A375 (cell line): Measurements from ENCODE around the gene TTLL11. TPM values are rescaled to one million over a fixed set of nuclear protein-coding genes. Genes with fewer than 3 reads are reported as not detected.

Experiments used
- small RNA-seq: library from RNA; depleted of rRNA; stranded (forward); fragments of <200 nt; gene quantifications from one replicate; pipeline ENCODE3, GENCODE V24; 2014
- total RNA-seq: library from RNA; depleted of rRNA; stranded (reverse); fragments of >200 nt; shearing (Covaris generic); gene quantifications from 2 replicates; pipeline ENCODE4 v1.2.3, GENCODE V29; 2014; rRNA removed

Gene TTLL11
- 2.9 and 5.2 TPM in 2 replicates for total RNA-seq

GRCh38 chr9:122092611-122093506, at the start of gene TTLL11:
TTLL11 (minus strand) TSS chr9:122093308; CDS start chr9:122093148, 160 bp downstream.

Small RNA genes within 50 kb of the gene (small RNA-seq; reads per million reads assigned to genes)
- gene MIR4478, result not detected

Other genes starting within 250 kb of the TTLL11 start
- 49.2 and 52.2 TPM in 2 replicates for gene NDUFA8, start 66.5 kb upstream of the TTLL11 start, total RNA-seq
- not detected in 2 replicates for gene MORN5, start 66.6 kb upstream of the TTLL11 start, total RNA-seq
- 0.72 and 1.7 TPM in 2 replicates for gene LHX6, start 135.6 kb upstream of the TTLL11 start, total RNA-seq
- 8.7 and 11.7 TPM in 2 replicates for gene RBM18, start 171.5 kb upstream of the TTLL11 start, total RNA-seq
- gene MRRF, start 171.6 kb upstream of the TTLL11 start, total RNA-seq, result 38.7 and 43.7 TPM in 2 replicates